Subcutaneous adipose tissue (tissue), 4 donors: ENCODE results near the gene ULBP2. TPM values are rescaled to one million over a fixed set of nuclear protein-coding genes. Genes with fewer than 3 reads are reported as not detected.

Source experiments
- CTCF ChIP-seq: fragments of 450-650 bp; IDR thresholded peaks from one replicate; pipeline ENCODE4 v1.5.1; 2016; ENCODE audit warnings: low read depth, mild to moderate bottlenecking, control low read depth, antibody characterized with exemption, moderate library complexity
- total RNA-seq, 4 donors: library from RNA; depleted of rRNA; stranded (reverse); fragments of >200 nt; gene quantifications; one replicate each; pipeline ENCODE4 v1.1.0, GENCODE V29; 2016

The ULBP2 gene
- total RNA-seq, 4 donors from 2014 or later = 0.34 to 4.1 (median 0.60) TPM

DNA sequence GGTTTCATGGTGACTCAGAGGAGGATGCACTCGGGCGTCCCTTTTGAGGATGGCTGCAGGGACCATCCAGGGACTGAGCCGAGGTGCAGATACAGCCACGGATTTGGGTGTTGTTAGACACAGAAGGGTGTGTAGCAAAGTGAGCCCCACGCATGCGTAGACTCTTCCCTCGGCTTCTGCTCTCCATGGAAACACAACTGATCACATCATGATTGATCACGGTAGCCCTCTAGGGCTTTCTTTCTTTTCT lies 21.3 kb downstream of the ULBP2 start:
- TF ChIP-seq CTCF = no peak

- no peak for TF ChIP-seq CTCF
Measured at GRCh38 chr6:149963462-149964307, 21.9 kb downstream of the ULBP2 start, which contains the start of gene ULBP1. Gene ULBP1 (plus strand): TSS chr6:149963943. CDS start chr6:149964050, 107 bp downstream.

- no peak for TF ChIP-seq CTCF
Measured at GRCh38 chr6:149964308-149965193, 22.7 kb downstream of the ULBP2 start.

DNA sequence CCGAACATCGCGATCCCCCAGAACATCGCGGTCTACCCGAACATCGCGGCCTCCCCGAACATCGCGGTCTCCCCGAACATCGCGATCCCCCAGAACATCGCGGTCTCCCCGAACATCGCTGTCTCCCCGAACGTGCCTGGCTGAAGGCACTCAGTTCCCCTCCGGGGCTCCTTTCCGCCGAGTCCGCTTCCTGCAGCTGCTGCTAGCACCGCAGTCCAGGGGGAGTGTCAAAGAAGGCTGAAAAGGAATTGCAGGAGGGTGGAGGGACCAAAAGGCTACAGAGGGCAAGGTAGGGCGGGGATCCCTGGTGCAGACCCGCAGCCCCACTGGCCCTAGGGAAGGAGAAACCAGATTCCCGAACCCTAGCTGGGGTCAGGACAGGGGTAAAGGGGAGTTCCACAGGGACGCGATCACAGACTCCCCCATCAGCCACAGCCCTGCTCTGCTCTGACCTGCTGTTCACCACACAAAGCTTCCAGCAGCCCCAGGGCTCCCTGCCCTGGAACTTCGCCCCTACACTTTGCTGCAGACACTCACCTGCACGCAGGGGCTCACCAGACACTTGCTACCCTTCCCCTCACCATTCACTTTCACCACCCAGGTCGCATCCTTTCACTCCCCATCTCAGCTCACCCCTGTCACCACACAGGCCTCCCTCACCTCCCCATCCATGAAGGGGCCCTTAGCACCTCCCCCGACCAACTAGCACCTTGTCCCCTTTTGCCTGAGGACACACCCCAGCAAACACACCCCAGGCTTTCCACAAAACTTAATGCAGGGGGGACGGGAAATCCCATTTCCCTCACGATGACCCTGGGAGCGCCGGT lies 23.6 kb downstream of the ULBP2 start:
- no peak for TF ChIP-seq CTCF

DNA sequence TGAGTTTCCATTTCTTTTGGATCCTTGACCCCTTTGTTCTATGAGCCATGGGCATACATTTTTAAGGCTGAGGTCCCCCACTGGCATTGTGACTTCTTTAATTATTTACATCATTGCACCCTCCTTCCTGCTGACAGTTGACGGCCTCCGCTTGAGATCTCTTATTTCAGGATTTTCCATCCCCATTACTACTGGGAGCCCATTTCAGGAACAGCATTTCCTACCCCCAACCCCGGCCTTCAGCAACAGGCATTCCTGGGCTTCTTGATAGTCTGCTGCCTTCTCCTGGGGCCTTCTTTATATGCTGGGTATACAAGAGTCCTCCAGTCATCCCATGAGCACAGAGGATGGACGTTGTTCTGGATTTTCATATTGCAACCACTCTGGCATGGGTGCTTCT lies 25.8 kb downstream of the ULBP2 start:
- no peak for TF ChIP-seq CTCF

- TF ChIP-seq CTCF = no peak
Measured at GRCh38 chr6:149969635-149970034, 27.8 kb downstream of the ULBP2 start.
